ENCODE results near the gene DOK1. TPM values are rescaled to one million over a fixed set of nuclear protein-coding genes. Genes with fewer than 3 reads are reported as not detected.

Gene DOK1
- total RNA-seq, 1 experiment from 2014 or later, result 4.7 TPM

- Histone ChIP-seq H2AFZ (ENCODE audit: low read length) (no peak overlapping the region), H4K20me1 (ENCODE audit: low read length) (no peaks in the 10 kb centered on the region), H3K4me2 (ENCODE audit: low read length) (no peak overlapping the region), H3K27ac (ENCODE audit: low read length) (no peak overlapping the region), H3K4me3 (ENCODE audit: low read length) (no peak overlapping the region), H3K4me1 (ENCODE audit: insufficient read depth, low read length) (peaks cover 31% of the 10 kb centered on the region), H3K27me3 (ENCODE audit: low read length) (no peaks in the 10 kb centered on the region), H3K9me3 (ENCODE audit: low read length) (no peaks in the 10 kb centered on the region), H3K9ac (ENCODE audit: low read length) (no peak overlapping the region), H3F3A (ENCODE audit: low read length, unreplicated experiment) (no peaks in the 10 kb centered on the region), H3K36me3 (ENCODE audit: low read depth, low read length) (no peaks in the 10 kb centered on the region), H3K79me2 (ENCODE audit: low read length) (no peaks in the 10 kb centered on the region), H3K9me2 (replicated peaks; ENCODE audit: low read length) (no peaks in the 10 kb centered on the region)
- no peak for TF ChIP-seq CTCF (conservative IDR thresholded peaks at IDR 0.05; ENCODE audit: low read depth, low read length)
- TF ChIP-seq EZH2phosphoT487 (IDR thresholded peaks at IDR 0.05; ENCODE audit: borderline replicate concordance, low read length), result no peak
- TF ChIP-seq EZH2 (IDR thresholded peaks at IDR 0.05; ENCODE audit: low read length, unreplicated experiment), result no peak
- CTCF ChIA-PET, result no interaction called here
- no TSS peak for BruUV-seq (replicated peaks)
- DNase-seq, result peak; percentile 39
- intact Hi-C loops (cut with micrococcal nuclease), result no loop called here
- POLR2A ChIA-PET (ENCODE audit: unreplicated experiment), result no interaction called here
- ATAC-seq, result no peak
Observed at GRCh38 chr2:74564222-74564621, 9.7 kb downstream of the DOK1 start.

- Histone ChIP-seq H3F3A (ENCODE audit: low read length, unreplicated experiment) (no peaks in the 10 kb centered on the region), H3K9ac (ENCODE audit: low read length) (no peak overlapping the region), H3K27ac (ENCODE audit: low read length) (no peak overlapping the region), H3K4me1 (ENCODE audit: insufficient read depth, low read length) (peaks cover 23% of the 10 kb centered on the region), H3K79me2 (ENCODE audit: low read length) (no peaks in the 10 kb centered on the region), H3K36me3 (ENCODE audit: low read depth, low read length) (no peaks in the 10 kb centered on the region), H3K9me3 (ENCODE audit: low read length) (no peaks in the 10 kb centered on the region), H4K20me1 (ENCODE audit: low read length) (no peaks in the 10 kb centered on the region), H3K9me2 (replicated peaks; ENCODE audit: low read length) (no peaks in the 10 kb centered on the region), H3K4me2 (ENCODE audit: low read length) (no peak overlapping the region), H2AFZ (ENCODE audit: low read length) (no peak overlapping the region), H3K4me3 (ENCODE audit: low read length) (no peak overlapping the region), H3K27me3 (ENCODE audit: low read length) (no peaks in the 10 kb centered on the region)
- no TSS peak for BruUV-seq (replicated peaks)
- ChIA-PET POLR2A (ENCODE audit: unreplicated experiment) (no interaction called here), CTCF (no interaction called here)
- no peak for ATAC-seq
- intact Hi-C loops (cut with micrococcal nuclease), result no loop called here
- no peak for DNase-seq
- TF ChIP-seq EZH2 (IDR thresholded peaks at IDR 0.05; ENCODE audit: low read length, unreplicated experiment) (no peak), CTCF (conservative IDR thresholded peaks at IDR 0.05; ENCODE audit: low read depth, low read length) (no peak), EZH2phosphoT487 (IDR thresholded peaks at IDR 0.05; ENCODE audit: borderline replicate concordance, low read length) (no peak)
Observed at GRCh38 chr2:74566076-74566753, 11.7 kb downstream of the DOK1 start.

- CTCF ChIA-PET, result no interaction called here
- ATAC-seq, result no peak
- DNase-seq, result peak; percentile 51
- Histone ChIP-seq H3K4me2 (ENCODE audit: low read length) (no peak overlapping the region), H2AFZ (ENCODE audit: low read length) (no peak overlapping the region), H3K4me1 (ENCODE audit: insufficient read depth, low read length) (peaks cover 23% of the 10 kb centered on the region), H3K36me3 (ENCODE audit: low read depth, low read length) (no peaks in the 10 kb centered on the region), H3K9ac (ENCODE audit: low read length) (no peak overlapping the region), H3K4me3 (ENCODE audit: low read length) (no peak overlapping the region), H3K27ac (ENCODE audit: low read length) (no peak overlapping the region), H3K9me3 (ENCODE audit: low read length) (no peaks in the 10 kb centered on the region), H3K27me3 (ENCODE audit: low read length) (no peaks in the 10 kb centered on the region), H4K20me1 (ENCODE audit: low read length) (no peaks in the 10 kb centered on the region), H3F3A (ENCODE audit: low read length, unreplicated experiment) (no peaks in the 10 kb centered on the region), H3K79me2 (ENCODE audit: low read length) (no peaks in the 10 kb centered on the region), H3K9me2 (replicated peaks; ENCODE audit: low read length) (no peaks in the 10 kb centered on the region)
- BruUV-seq (replicated peaks), result no TSS peak
- intact Hi-C loops (cut with micrococcal nuclease), result no loop called here
- POLR2A ChIA-PET (ENCODE audit: unreplicated experiment), result no interaction called here
- no peak for TF ChIP-seq CTCF (conservative IDR thresholded peaks at IDR 0.05; ENCODE audit: low read depth, low read length)
- no peak for TF ChIP-seq EZH2 (IDR thresholded peaks at IDR 0.05; ENCODE audit: low read length, unreplicated experiment)
Observed at GRCh38 chr2:74566754-74567085, 12.2 kb downstream of the DOK1 start.
